HG02840 (cell line): ENCODE results near the gene IRAK2.

ENCODE experiments used
- ATAC-seq: cut with Tn5 transposase; IDR thresholded peaks from one replicate; pipeline ENCODE4 v1.9.1; 2021; ENCODE audit warnings: mild to moderate bottlenecking, moderate library complexity, moderate number of reproducible peaks; ENCODE audit not compliant: unreplicated experiment, low FRiP score

Gene IRAK2

GRCh38 chr3:10187290-10187876, 22.7 kb downstream of the IRAK2 start:
- no peak for ATAC-seq

GRCh38 chr3:10187944-10188343, 23.2 kb downstream of the IRAK2 start:
- no peak for ATAC-seq

GRCh38 chr3:10188804-10189556, 24.3 kb downstream of the IRAK2 start:
- ATAC-seq, result no peak

GRCh38 chr3:10189557-10190354, 25.0 kb downstream of the IRAK2 start:
- no peak for ATAC-seq

GRCh38 chr3:10192953-10193691, 28.4 kb downstream of the IRAK2 start:
- ATAC-seq, result no peak

- ATAC-seq, result no peak
These were observed 29.1 kb downstream of the IRAK2 start for GRCh38 chr3:10193692-10194327.

GRCh38 chr3:10194328-10195071, 29.8 kb downstream of the IRAK2 start:
- ATAC-seq, result no peak

GRCh38 chr3:10195366-10196089, 30.8 kb downstream of the IRAK2 start:
- no peak for ATAC-seq

- no peak for ATAC-seq
These were observed 31.8 kb downstream of the IRAK2 start for GRCh38 chr3:10196389-10197052.

GRCh38 chr3:10198226-10198625, 33.5 kb downstream of the IRAK2 start:
- no peak for ATAC-seq

GRCh38 chr3:10198761-10199649, 34.3 kb downstream of the IRAK2 start:
- peak; percentile 66 for ATAC-seq

GRCh38 chr3:10204921-10205320, 40.2 kb downstream of the IRAK2 start:
- no peak for ATAC-seq

- no peak for ATAC-seq
These were observed 40.9 kb downstream of the IRAK2 start for GRCh38 chr3:10205451-10206165.

- ATAC-seq, result no peak
These were observed 41.4 kb downstream of the IRAK2 start for GRCh38 chr3:10206166-10206511.

GRCh38 chr3:10213156-10213792, 48.6 kb downstream of the IRAK2 start:
- ATAC-seq, result no peak

GRCh38 chr3:10215578-10216368, 51.1 kb downstream of the IRAK2 start:
- no peak for ATAC-seq
